ES-I3 (cell line): ENCODE data around the gene FGGY.

Experiments
- H3K36me3 ChIP-seq: 2 replicates; pipeline ENCODE4 v1.6.1; 2013; ENCODE audit warnings: mild to moderate bottlenecking, low read length, control low read depth, moderate library complexity; ENCODE audit not compliant: insufficient read depth
- H3K4me1 ChIP-seq: 2 replicates; pipeline ENCODE4 v1.6.1; 2013; ENCODE audit warnings: mild to moderate bottlenecking, control low read depth, low read length; ENCODE audit not compliant: insufficient read depth
- H3K9ac ChIP-seq: 2 replicates; pipeline ENCODE4 v1.6.1; 2013; ENCODE audit warnings: low read depth, mild to moderate bottlenecking, low read length, moderate library complexity
- H3K9me3 ChIP-seq: 2 replicates; pipeline ENCODE4 v1.6.1; 2013; ENCODE audit warnings: mild to moderate bottlenecking, low read length, moderate library complexity; ENCODE audit not compliant: control insufficient read depth, insufficient read depth

Gene FGGY

DNA sequence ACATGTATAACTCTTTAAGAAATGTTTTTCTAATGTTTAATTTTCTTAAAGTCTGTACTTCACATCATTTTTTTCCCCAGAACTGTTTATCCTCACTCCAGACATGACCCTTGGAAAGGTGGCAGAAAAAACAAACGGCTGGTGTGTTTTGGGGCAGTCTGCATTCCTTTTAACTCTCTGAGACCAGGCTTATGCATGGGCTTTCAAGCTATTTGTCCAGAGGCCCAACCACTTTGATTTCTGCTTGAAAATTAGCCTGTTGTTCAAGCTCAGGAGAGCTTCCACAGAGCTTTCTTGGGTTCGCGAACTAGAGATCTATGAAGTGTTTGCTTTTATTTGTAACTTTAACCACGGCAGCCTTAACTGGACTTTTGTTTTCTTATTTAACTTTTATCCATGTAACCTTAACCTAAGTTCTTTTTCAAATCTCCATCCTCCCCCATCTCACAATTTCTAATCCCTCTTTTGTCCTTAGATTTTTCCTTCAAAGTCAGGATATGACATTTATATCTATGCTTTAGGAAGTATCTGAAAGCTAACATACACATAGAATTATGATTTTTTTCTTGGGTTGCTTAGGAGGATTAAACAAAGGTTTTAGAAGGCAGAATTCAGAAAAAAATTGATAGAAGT lies 111.8 kb downstream of the FGGY start:
- H3K9ac ChIP-seq = no peak overlapping the region
- no peaks in the 10 kb centered on the region; the same call in 1 of the 2 replicates for H3K9me3 ChIP-seq
- peaks cover 3% of the 10 kb centered on the region; the same call in 1 of the 2 replicates for H3K4me1 ChIP-seq
- no peaks in the 10 kb centered on the region for H3K36me3 ChIP-seq

DNA sequence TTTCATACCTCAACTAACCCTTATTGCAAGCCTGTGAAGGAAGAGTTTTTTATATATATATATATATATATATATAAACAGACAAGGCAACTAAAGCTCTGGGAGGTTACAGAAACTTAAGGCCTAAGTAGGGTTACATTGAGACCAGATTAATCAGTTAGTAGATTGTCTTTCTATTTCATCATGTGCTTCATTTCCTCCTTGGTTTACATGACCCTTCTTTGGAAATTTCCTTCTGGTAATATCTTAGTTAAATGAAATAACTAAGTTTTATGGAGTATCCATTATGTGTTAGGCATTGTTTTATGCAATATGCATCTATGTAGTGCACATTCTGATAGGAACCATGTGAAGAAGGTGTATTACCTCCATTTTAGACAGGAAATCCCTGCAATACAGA lies 112.7 kb downstream of the FGGY start:
- no peaks in the 10 kb centered on the region for H3K36me3 ChIP-seq
- peaks cover 3% of the 10 kb centered on the region; the same call in 1 of the 2 replicates for H3K4me1 ChIP-seq
- no peaks in the 10 kb centered on the region; the same call in 1 of the 2 replicates for H3K9me3 ChIP-seq
- no peak overlapping the region for H3K9ac ChIP-seq

DNA sequence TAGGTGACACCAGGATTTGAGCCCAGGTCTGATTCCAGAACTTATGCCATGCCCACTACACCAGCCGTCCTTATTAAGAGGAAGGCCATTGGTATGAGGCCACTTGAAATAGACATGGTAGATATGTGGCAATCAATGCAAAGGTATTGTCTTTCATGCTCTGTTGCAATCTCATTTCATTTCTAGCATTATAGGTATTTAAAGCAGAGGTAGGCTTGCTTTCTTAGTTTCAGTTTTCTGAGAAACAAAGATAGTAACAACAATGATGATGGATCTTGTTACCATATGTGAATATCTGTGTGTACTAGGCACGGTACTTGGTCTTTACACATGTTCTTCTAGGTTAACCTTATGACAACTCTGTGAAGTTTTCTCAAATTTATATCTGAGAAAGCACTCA lies 113.1 kb downstream of the FGGY start:
- peaks cover 3% of the 10 kb centered on the region; the same call in 1 of the 2 replicates for H3K4me1 ChIP-seq
- no peak overlapping the region for H3K9ac ChIP-seq
- H3K9me3 ChIP-seq = no peaks in the 10 kb centered on the region; the same call in 1 of the 2 replicates
- no peaks in the 10 kb centered on the region for H3K36me3 ChIP-seq

DNA sequence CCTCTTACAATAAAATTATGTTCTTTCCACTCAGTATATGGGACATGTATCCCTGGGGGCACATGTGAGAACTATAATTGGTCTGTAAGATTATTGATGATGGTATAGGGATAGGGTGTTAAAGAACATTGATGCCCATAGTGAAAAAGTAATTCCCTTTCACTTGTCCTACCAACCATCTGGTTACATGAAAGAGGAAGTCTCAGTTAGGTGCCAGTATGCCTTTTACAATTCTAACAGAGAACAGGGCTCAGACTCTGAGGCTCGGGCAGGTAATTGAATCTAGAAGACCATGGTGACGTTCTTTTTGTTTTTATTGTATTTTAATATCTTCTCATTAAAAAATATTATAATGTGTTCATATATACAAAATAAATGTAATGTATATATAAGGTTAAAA lies 113.6 kb downstream of the FGGY start:
- Histone ChIP-seq H3K9ac (no peak overlapping the region), H3K36me3 (no peaks in the 10 kb centered on the region), H3K4me1 (peaks cover 3% of the 10 kb centered on the region; the same call in 1 of the 2 replicates), H3K9me3 (no peaks in the 10 kb centered on the region; the same call in 1 of the 2 replicates)

DNA sequence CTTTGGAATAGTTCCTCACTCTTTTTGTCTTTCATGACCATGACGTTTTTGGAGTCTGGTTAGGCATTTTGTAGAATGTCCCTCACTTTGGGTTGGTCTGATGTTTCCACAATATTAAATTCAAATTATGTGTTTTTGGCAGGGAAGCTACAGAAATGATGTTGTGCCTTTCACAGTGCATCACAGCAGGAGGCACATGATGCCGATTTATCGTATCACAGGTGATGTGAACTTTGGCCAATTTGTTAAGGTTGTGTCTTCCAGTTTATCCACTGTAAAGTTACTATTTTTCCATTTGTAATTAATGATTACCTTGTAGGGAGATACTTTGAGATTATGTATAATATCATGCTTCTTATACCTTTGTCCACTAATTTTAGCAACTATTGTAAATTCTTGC lies 114.3 kb downstream of the FGGY start:
- H3K9ac ChIP-seq = no peak overlapping the region
- H3K9me3 ChIP-seq = no peaks in the 10 kb centered on the region; the same call in 1 of the 2 replicates

DNA sequence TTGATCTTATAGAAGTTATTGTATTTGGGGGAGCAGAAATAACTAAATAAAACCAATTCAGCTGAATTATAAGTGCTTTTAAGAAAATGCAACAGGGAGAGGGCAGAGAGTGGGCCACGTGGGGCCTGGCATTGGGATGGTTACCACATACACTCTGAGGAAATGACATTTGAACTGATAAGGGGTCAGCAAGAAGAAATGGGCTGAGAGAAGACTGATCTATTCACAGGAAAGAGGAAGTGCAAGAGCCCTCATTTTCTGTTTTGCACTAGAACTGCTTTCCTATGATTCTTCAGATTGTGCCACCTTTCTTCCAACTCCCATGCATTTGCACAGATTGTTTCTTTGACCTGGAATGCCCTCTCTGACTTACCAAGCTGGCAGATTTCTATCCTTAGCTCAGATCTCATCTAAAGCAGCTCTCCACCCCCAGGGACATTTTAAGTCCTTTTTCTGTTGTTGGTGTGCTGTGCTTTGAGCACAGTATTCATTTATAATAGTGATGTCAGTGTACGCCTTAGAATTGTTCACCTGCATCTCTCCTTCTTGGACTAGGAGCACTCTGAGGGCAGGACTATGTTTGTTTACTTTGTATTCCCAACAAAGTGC lies 115.9 kb downstream of the FGGY start:
- Histone ChIP-seq H3K4me1 (peaks cover 6% of the 10 kb centered on the region; the same call in 1 of the 2 replicates), H3K9me3 (no peaks in the 10 kb centered on the region), H3K36me3 (no peaks in the 10 kb centered on the region), H3K9ac (no peak overlapping the region)

More for the DNA sequence above, 114.3 kb downstream of the FGGY start:
- Histone ChIP-seq H3K36me3 (no peaks in the 10 kb centered on the region), H3K4me1 (peaks cover 3% of the 10 kb centered on the region; the same call in 1 of the 2 replicates)

DNA sequence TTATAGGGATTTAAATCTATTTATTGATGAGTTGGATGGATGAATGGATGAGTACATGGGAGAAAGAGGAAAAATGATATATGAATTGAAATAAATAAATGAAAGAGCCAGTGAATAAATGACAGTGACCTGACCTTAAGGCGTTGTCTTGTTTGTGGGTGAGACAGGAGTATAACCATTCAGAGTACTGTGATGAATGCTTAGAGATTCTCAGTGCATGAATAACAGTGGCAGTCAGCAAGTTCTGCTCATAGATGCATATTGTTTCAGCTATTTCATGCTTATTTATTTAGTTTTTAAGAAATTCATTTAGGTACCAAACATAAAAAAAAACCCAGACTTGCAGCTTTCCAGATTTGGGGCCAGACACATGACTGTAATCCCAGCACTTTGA lies 116.4 kb downstream of the FGGY start:
- Histone ChIP-seq H3K9me3 (no peaks in the 10 kb centered on the region), H3K4me1 (peaks cover 10% of the 10 kb centered on the region; the same call in 1 of the 2 replicates), H3K36me3 (no peaks in the 10 kb centered on the region), H3K9ac (no peak overlapping the region)

DNA sequence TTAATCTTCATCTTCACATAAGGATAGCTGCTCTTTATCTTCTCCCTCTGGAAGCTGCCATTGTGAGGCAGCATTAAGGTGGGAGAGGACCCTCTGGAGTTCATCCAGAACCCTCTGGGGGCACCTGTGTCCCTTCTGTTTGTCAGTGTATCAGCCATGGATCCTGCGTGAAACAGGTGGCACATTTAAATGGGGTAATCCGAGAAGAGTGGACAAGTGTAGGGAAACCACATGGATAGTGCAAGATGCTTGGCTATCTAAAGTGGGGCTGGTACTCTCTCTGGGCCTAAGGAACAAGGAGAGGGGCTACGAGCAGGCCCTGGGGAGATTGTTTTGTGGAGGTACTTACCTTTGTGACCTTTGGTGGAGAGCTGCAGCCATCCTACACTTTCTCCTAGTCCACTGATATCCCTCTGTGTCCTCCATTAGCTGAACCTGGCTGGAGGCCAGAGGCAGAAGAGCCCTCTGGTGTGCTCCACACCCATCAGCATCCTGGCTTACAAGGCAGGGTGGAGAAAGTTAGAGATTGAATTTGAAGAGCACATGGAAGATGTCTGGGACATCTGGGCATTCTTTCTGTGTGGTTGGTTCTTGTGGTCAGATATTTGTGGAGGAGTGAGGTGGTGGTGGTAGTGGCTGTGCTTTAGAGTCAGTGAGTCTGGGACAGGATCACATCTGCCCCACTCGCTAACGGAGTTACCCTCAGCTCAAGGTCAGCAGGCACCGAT lies 117.7 kb downstream of the FGGY start:
- Histone ChIP-seq H3K36me3 (no peaks in the 10 kb centered on the region), H3K4me1 (peaks cover 18% of the 10 kb centered on the region), H3K9ac (no peak overlapping the region), H3K9me3 (no peaks in the 10 kb centered on the region)

DNA sequence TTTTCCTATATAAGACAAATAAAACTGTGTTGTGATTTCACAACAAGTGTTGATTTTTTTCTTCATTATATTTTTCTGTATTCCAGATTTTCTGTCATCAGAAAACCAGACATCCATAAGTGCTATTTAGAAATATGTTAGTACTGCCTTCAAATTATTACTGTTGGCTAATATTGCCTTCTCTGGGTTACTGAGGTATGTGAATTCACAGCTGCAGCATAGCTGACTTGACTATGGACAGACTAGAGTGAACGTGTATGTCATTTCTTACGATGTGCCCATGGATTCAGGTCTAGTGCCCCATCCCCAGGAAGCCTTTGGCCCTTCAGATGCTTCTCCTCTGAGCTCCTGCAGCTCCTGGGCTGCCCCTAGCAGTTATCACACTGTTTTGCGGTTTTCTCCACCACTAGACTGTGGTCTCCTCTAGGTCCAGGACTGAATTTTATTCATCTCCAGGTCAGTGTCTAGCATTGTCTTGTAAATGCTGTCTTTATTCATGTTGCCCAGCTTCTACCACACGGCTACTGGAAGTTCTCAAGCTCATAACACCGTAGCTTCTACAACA lies 118.5 kb downstream of the FGGY start:
- Histone ChIP-seq H3K4me1 (peaks cover 20% of the 10 kb centered on the region), H3K36me3 (no peaks in the 10 kb centered on the region), H3K9ac (no peak overlapping the region), H3K9me3 (no peaks in the 10 kb centered on the region)

DNA sequence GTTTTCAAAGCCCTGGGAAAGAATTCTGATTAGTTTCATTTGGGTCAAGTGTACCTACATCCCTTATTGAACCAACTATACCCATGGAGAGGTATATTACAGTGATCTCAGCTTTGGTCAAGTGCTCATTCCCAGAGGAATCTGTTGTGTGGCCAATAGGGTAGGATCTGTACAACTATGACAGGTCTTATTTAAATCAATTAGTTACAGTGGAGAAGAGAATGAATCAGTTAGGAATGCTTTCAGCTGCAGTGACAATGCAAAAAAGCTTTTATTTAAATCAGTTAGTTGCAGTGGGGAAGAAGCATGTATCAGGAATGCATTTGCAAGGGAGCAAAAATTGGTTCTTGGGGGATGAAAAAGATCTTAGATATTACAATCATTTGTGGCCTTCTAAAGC lies 119.0 kb downstream of the FGGY start:
- Histone ChIP-seq H3K9me3 (no peaks in the 10 kb centered on the region), H3K4me1 (peaks cover 20% of the 10 kb centered on the region), H3K36me3 (no peaks in the 10 kb centered on the region), H3K9ac (no peak overlapping the region)

DNA sequence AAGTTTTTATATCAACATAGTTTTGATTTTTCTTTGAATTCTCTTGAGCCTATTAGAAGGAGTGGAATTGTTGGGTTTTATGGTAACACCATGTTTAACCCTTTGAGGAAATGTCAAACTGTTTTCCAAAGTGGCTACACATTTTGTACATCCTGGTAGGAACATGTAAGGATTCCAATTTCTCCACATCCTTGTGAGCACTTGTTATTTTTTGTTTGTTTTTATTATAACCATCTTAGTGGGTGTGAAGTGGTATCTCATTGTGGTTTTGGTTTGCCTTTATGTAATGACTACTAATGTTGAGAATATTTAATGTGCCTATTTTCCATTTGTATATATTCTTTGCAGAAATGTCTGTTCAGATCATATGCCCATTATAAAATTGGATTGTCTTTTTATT lies 120.5 kb downstream of the FGGY start:
- H3K9me3 ChIP-seq = no peaks in the 10 kb centered on the region
- H3K36me3 ChIP-seq = no peaks in the 10 kb centered on the region
- H3K9ac ChIP-seq = no peak overlapping the region
- H3K4me1 ChIP-seq = peaks cover 20% of the 10 kb centered on the region

DNA sequence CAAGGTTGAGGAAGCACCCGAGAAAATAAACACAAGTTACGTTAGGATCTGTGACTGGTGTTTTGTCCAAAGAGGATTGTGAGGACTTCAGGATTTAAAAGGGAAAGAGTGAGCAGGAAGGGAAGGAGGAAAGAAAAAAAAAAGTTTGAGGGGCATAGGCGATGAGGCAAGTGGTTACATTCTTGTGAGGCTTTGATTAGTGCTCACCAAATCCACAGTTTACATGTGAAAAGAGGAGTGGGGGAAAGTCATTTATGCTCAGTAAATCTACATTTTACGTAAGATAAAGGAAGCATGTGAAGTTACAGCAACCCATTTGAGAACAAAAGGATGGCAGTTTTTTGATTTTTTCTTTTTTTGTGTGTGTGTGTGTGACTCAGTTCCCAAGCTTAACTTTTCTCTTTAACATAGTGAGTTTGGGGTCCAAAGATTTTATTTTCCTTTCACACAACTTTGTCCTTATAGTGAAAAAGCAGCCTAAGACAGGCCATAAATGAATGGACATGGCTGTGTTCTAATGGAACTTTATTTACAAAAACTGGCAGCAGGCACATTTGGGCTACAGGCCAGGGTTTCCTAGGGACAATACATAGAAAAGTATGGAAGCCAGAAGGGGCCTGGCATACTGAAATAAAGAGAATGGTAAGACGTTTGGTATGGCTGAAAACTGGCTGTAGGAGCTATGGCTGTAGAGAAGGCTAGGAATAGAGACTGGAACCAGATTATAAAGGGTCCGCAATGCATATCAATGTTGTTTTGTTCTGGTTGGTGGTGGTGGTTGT lies 121.7 kb downstream of the FGGY start:
- Histone ChIP-seq H3K9me3 (no peaks in the 10 kb centered on the region), H3K36me3 (no peaks in the 10 kb centered on the region), H3K4me1 (peaks cover 20% of the 10 kb centered on the region), H3K9ac (no peak overlapping the region)

DNA sequence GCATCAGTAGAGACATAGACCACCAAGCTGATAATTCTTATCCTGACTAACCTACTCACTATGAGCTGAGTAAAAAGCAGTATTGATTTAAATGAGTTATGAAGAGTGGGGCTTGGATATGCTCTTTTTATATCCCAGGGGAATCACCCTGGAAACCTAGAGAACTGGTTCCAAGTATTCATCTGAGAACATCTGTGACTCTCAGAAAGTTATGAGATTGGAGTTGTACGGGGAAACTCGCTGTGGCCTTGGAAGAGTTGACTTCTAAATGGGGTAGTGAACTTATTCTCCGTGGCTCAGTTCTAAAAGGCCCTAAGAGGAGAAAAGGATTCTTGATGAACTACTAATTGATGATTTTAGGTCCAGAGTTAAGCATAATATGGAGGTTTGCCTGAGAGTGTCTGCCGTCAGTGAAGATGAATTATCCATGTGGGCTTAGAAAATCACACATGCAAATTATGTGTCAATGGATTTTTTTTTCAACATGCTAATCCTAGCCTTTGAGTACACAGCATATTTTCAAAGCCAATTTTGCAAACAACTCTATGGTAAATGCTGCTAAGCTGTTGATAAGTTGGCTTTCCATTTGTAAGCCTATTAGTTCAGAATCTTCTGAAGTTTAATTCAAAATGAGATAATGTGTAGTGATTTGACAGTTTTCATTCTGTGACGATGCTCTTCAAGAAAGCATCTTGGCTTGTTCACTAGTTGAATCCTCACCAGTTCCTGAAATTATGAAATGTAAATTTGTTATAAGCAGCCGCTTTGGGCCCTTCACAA lies 122.7 kb downstream of the FGGY start:
- H3K9ac ChIP-seq = no peak overlapping the region
- no peaks in the 10 kb centered on the region for H3K36me3 ChIP-seq
- peaks cover 20% of the 10 kb centered on the region for H3K4me1 ChIP-seq

More for the DNA sequence above, 122.7 kb downstream of the FGGY start:
- H3K9me3 ChIP-seq = no peaks in the 10 kb centered on the region
